GM18858 (cell line): ENCODE data around the gene CYP46A1.
"Not testable (repeated sequence)": the region's sequence is repeated elsewhere in the genome, so short reads cannot be mapped to it uniquely, and the experiment has no call there.

Experiments
- ATAC-seq: cut with Tn5 transposase; IDR thresholded peaks from one replicate; pipeline ENCODE4 v1.9.1; 2021; ENCODE audit not compliant: unreplicated experiment

The CYP46A1 gene

GRCh38 chr14:99656171-99656570, 27.9 kb upstream of the CYP46A1 start:
- no peak for ATAC-seq

GRCh38 chr14:99657645-99658155, 26.4 kb upstream of the CYP46A1 start:
- ATAC-seq, result no peak

- ATAC-seq, result no peak
These were observed 25.8 kb upstream of the CYP46A1 start for GRCh38 chr14:99658218-99658845.

- no peak for ATAC-seq
These were observed 24.8 kb upstream of the CYP46A1 start for GRCh38 chr14:99659333-99659741.

GRCh38 chr14:99660006-99660566, 24.0 kb upstream of the CYP46A1 start:
- ATAC-seq, result no peak

GRCh38 chr14:99660794-99661193, 23.3 kb upstream of the CYP46A1 start:
- ATAC-seq, result no peak

GRCh38 chr14:99661206-99661605, 22.9 kb upstream of the CYP46A1 start:
- not testable (repeated sequence) for ATAC-seq

GRCh38 chr14:99662846-99663245, 21.3 kb upstream of the CYP46A1 start:
- no peak for ATAC-seq

- ATAC-seq, result no peak
These were observed 20.6 kb upstream of the CYP46A1 start for GRCh38 chr14:99663386-99664057.

- ATAC-seq, result no peak
These were observed 19.8 kb upstream of the CYP46A1 start for GRCh38 chr14:99664058-99664936.

- no peak for ATAC-seq
These were observed 19.2 kb upstream of the CYP46A1 start for GRCh38 chr14:99664937-99665273.

- ATAC-seq, result no peak
These were observed 17.6 kb upstream of the CYP46A1 start for GRCh38 chr14:99666533-99666932.

- ATAC-seq, result no peak
These were observed 17.1 kb upstream of the CYP46A1 start for GRCh38 chr14:99667045-99667444.

- no peak for ATAC-seq
These were observed 16.3 kb upstream of the CYP46A1 start for GRCh38 chr14:99667821-99668220.

GRCh38 chr14:99668307-99669295, 15.5 kb upstream of the CYP46A1 start:
- ATAC-seq, result no peak

- ATAC-seq, result no peak
These were observed 13.5 kb upstream of the CYP46A1 start for GRCh38 chr14:99670361-99671234.

GRCh38 chr14:99671235-99672224, 12.6 kb upstream of the CYP46A1 start:
- ATAC-seq, result no peak
